Liver (tissue), 9 donors: ENCODE measurements around the gene GCLM. TPM values are rescaled to one million over a fixed set of nuclear protein-coding genes. Genes with fewer than 3 reads are reported as not detected.
"Not testable (repeated sequence)": the region's sequence is repeated elsewhere in the genome, so short reads cannot be mapped to it uniquely, and the experiment has no call there.

ENCODE experiments used
- DNase-seq: peaks from one replicate; pipeline ENCODE4 v3.0.0-alpha.2; 2017; ENCODE audit warnings: low spot score
- H3K27ac ChIP-seq, 2 donors: one replicate each; pipeline ENCODE4 v1.7.0; 2013; ENCODE audit warnings: inconsistent platforms in 2 of 2, low read length in 2 of 2, control low read depth in 1 of 2, low read depth in 1 of 2, mild to moderate bottlenecking in 1 of 2
- H3K27me3 ChIP-seq, 4 donors: one replicate each; pipeline versions ENCODE4 v1.6.1 to v1.7.0; 2013; ENCODE audit warnings: low read length in 3 of 4, inconsistent platforms in 1 of 4, mild to moderate bottlenecking in 1 of 4, moderate library complexity in 1 of 4; ENCODE audit not compliant: control insufficient read depth in 4 of 4, insufficient read depth in 4 of 4
- H3K36me3 ChIP-seq, 4 donors: one replicate each; pipeline versions ENCODE4 v1.6.1 to v1.7.0; 2013; ENCODE audit warnings: low read length in 3 of 4, mild to moderate bottlenecking in 3 of 4, low read depth in 1 of 4, moderate library complexity in 1 of 4; ENCODE audit not compliant: control insufficient read depth in 4 of 4, insufficient read depth in 3 of 4
- H3K4me1 ChIP-seq, 4 donors: one replicate each; pipeline versions ENCODE4 v1.6.1 to v1.7.0; 2013; ENCODE audit warnings: low read length in 3 of 4, mild to moderate bottlenecking in 3 of 4, moderate library complexity in 1 of 4; ENCODE audit not compliant: control insufficient read depth in 4 of 4, insufficient read depth in 4 of 4
- H3K4me3 ChIP-seq, 3 donors: one replicate each; pipeline versions ENCODE4 v1.6.1 to v1.7.0; 2013; ENCODE audit warnings: low read length in 3 of 3, control low read depth in 1 of 3, low read depth in 1 of 3, mild to moderate bottlenecking in 1 of 3
- H3K9ac ChIP-seq, 2 donors: one replicate each; pipeline ENCODE4 v1.7.0; 2013; ENCODE audit warnings: low read length in 2 of 2, mild to moderate bottlenecking in 2 of 2, moderate library complexity in 2 of 2, control low read depth in 1 of 2, low read depth in 1 of 2
- H3K9me3 ChIP-seq, 4 donors: one replicate each; pipeline versions ENCODE4 v1.6.1 to v1.7.0; 2013; ENCODE audit warnings: low read length in 3 of 4; ENCODE audit not compliant: control insufficient read depth in 4 of 4
- ATF3 ChIP-seq: IDR thresholded peaks from 2 replicates; pipeline ENCODE4 v1.6.1; 2016; ENCODE audit warnings: antibody characterized with exemption
- CTCF ChIP-seq: fragments of 150-350 bp; IDR thresholded peaks from 2 replicates; pipeline ENCODE4 v1.5.1; 2017; ENCODE audit warnings: improper control_type of control experiment, low read depth, low read length; ENCODE audit not compliant: missing input control
- EGR1 ChIP-seq, 2 donors: IDR thresholded peaks; 2 replicates each; pipeline ENCODE4 v1.6.1; 2016 to 2018; ENCODE audit warnings: antibody characterized with exemption in 2 of 2, low read depth in 2 of 2
- FOXA1 ChIP-seq: IDR thresholded peaks from 2 replicates; pipeline ENCODE4 v1.6.1; 2016; ENCODE audit warnings: antibody characterized with exemption
- FOXA2 ChIP-seq: IDR thresholded peaks from 2 replicates; pipeline ENCODE4 v1.6.1; 2016; ENCODE audit warnings: antibody characterized with exemption
- GABPA ChIP-seq, 2 donors: IDR thresholded peaks in 1 of 2; conservative IDR thresholded peaks in 1 of 2; 2 replicates each; pipeline ENCODE4 v1.6.1; 2016; ENCODE audit warnings: antibody characterized with exemption in 2 of 2, mild to moderate bottlenecking in 1 of 2, moderate library complexity in 1 of 2
- HNF4A ChIP-seq, 2 donors: conservative IDR thresholded peaks; 2 replicates each; pipeline ENCODE4 v1.6.1; 2016; ENCODE audit warnings: antibody characterized with exemption in 2 of 2, mild to moderate bottlenecking in 2 of 2
- HNF4G ChIP-seq: IDR thresholded peaks from 2 replicates; pipeline ENCODE4 v1.6.1; 2016; ENCODE audit warnings: antibody characterized with exemption
- JUND ChIP-seq, 2 donors: IDR thresholded peaks; 2 replicates each; pipeline ENCODE4 v1.6.1; 2016; ENCODE audit warnings: antibody characterized with exemption in 2 of 2
- MAX ChIP-seq: IDR thresholded peaks from 2 replicates; pipeline ENCODE4 v1.6.1; 2016; ENCODE audit warnings: antibody characterized with exemption
- RAD21 ChIP-seq, 2 donors: IDR thresholded peaks; 2 replicates each; pipeline ENCODE4 v1.6.1; 2016; ENCODE audit warnings: antibody characterized with exemption in 2 of 2, mild to moderate bottlenecking in 2 of 2
- REST ChIP-seq: IDR thresholded peaks from 2 replicates; pipeline ENCODE4 v1.6.1; 2016; ENCODE audit warnings: antibody characterized with exemption, mild to moderate bottlenecking
- RXRA ChIP-seq, 2 donors: IDR thresholded peaks; 2 replicates each; pipeline ENCODE4 v1.6.1; 2017 to 2018; ENCODE audit warnings: antibody characterized with exemption in 2 of 2, mild to moderate bottlenecking in 1 of 2
- SP1 ChIP-seq: IDR thresholded peaks from 2 replicates; pipeline ENCODE4 v1.6.1; 2018; ENCODE audit warnings: antibody characterized with exemption, mild to moderate bottlenecking
- TAF1 ChIP-seq: conservative IDR thresholded peaks from 2 replicates; pipeline ENCODE4 v1.6.1; 2016; ENCODE audit warnings: antibody characterized with exemption, mild to moderate bottlenecking
- YY1 ChIP-seq: IDR thresholded peaks from 2 replicates; pipeline ENCODE4 v1.6.1; 2016; ENCODE audit warnings: antibody characterized with exemption, mild to moderate bottlenecking
- ZBTB33 ChIP-seq: IDR thresholded peaks from 2 replicates; pipeline ENCODE4 v1.6.1; 2016; ENCODE audit warnings: antibody characterized with exemption
- WGBS: extraction: QIAGEN DNeasy Blood & Tissue Kit; methylation state at CpG from one replicate; pipeline ENCODE4 v1.1.7; 2013; 5-methylcytosine and 5-hydroxymethylcytosine counted together
- polyA plus RNA-seq, 2 donors: library from polyadenylated mRNA; stranded (reverse) in 1 of 2; unstranded in 1 of 2; fragments of 200-250 nt in 1 of 2; fragments of >200 nt in 1 of 2; fragmentation: Nextera tagmentation in 1 of 2; extraction: Ambion mirVana in 1 of 2; gene quantifications; one replicate each; pipeline versions ENCODE4 v1.2.1 to v1.2.3, GENCODE V29; 2013 to 2015
- total RNA-seq, 2 donors: library from RNA; depleted of rRNA; stranded (reverse); fragments of >200 nt; gene quantifications; one replicate each; pipeline ENCODE4 v1.2.3, GENCODE V29; 2014
- donor health status: healthy.
- donor health status: healthy.
- donor health status: healthy.
- donor health status: healthy.
- donor health status: healthy.

Gene GCLM
- total and polyA plus RNA-seq, 4 donors, result 8.9 to 49.1 (median 16.7) TPM

- no peak for TF ChIP-seq HNF4G
- no peak for TF ChIP-seq FOXA2
These were observed 44.0 kb downstream of the GCLM start (continued) for GRCh38 chr1:93865253-93865652.

- H3K36me3 ChIP-seq, result peaks cover 2 to 8% (median 5%) of the 10 kb centered on the region in 4 donors
- no peaks in the 10 kb centered on the region for H3K27me3 ChIP-seq
- H3K9ac ChIP-seq, result no peak overlapping the region
- H3K4me3 ChIP-seq, result no peak overlapping the region
- no peak for DNase-seq
- no peaks in the 10 kb centered on the region for H3K4me1 ChIP-seq
- H3K9me3 ChIP-seq, result no peaks in the 10 kb centered on the region
- WGBS, result 76% methylated on average over 3 of the region's 3 CpGs
- TF ChIP-seq EGR1 (IDR thresholded peaks at IDR 0.05; ENCODE audit: low read depth in 2 of 2) (no peak), FOXA2 (no peak), HNF4A (conservative IDR thresholded peaks at IDR 0.05) (no peak), FOXA1 (no peak), RXRA (IDR thresholded peaks at IDR 0.05) (no peak), CTCF (no peak), JUND (IDR thresholded peaks at IDR 0.05) (no peak), SP1 (no peak), ZBTB33 (no peak), YY1 (no peak), ATF3 (no peak), GABPA (IDR thresholded peaks at IDR 0.05 in 1 of 2, conservative IDR thresholded peaks at IDR 0.05 in 1 of 2) (no peak), MAX (no peak), RAD21 (IDR thresholded peaks at IDR 0.05) (no peak), REST (no peak), TAF1 (no peak), HNF4G (no peak)
- no peak overlapping the region for H3K27ac ChIP-seq
These were observed 45.1 kb downstream of the GCLM start for GRCh38 chr1:93864175-93864574.

GRCh38 chr1:93857653-93858052, 51.6 kb downstream of the GCLM start:
- not testable (repeated sequence) for H3K36me3 ChIP-seq, H3K27ac ChIP-seq, H3K9me3 ChIP-seq, H3K4me3 ChIP-seq, DNase-seq, H3K9ac ChIP-seq, H3K27me3 ChIP-seq, H3K4me1 ChIP-seq
- 68% methylated on average over 3 of the region's 3 CpGs for WGBS

- H3K36me3 ChIP-seq, DNase-seq: not testable (repeated sequence)
These were observed 53.2 kb downstream of the GCLM start for GRCh38 chr1:93855983-93856382.

More at GRCh38 chr1:93855983-93856382, 53.2 kb downstream of the GCLM start:
- H3K27me3 ChIP-seq, H3K9ac ChIP-seq, H3K4me3 ChIP-seq, H3K27ac ChIP-seq, H3K9me3 ChIP-seq, H3K4me1 ChIP-seq: not testable (repeated sequence)
- WGBS, result 80% methylated on average over 9 of the region's 9 CpGs
